OCI-LY7 (cell line): ENCODE measurements around the gene DGAT2.

Experiments
- EZH2phosphoT487 ChIP-seq: fragments of 200-600 bp; sonication (generic); IDR thresholded peaks from 2 replicates; pipeline ENCODE4 v1.6.1; 2018; ENCODE audit warnings: low read depth, borderline replicate concordance, mild to moderate bottlenecking, mixed run types, antibody characterized with exemption, low read length, moderate library complexity, mixed read lengths
- TF ChIP-seq, protein P1 (sequence below): fragments of 200-600 bp; sonication (generic); conservative IDR thresholded peaks from 2 replicates; pipeline ENCODE4 v1.5.1; 2014; ENCODE audit warnings: mild to moderate bottlenecking, antibody characterized with exemption, low read length, moderate library complexity, mixed read lengths

DNA sequence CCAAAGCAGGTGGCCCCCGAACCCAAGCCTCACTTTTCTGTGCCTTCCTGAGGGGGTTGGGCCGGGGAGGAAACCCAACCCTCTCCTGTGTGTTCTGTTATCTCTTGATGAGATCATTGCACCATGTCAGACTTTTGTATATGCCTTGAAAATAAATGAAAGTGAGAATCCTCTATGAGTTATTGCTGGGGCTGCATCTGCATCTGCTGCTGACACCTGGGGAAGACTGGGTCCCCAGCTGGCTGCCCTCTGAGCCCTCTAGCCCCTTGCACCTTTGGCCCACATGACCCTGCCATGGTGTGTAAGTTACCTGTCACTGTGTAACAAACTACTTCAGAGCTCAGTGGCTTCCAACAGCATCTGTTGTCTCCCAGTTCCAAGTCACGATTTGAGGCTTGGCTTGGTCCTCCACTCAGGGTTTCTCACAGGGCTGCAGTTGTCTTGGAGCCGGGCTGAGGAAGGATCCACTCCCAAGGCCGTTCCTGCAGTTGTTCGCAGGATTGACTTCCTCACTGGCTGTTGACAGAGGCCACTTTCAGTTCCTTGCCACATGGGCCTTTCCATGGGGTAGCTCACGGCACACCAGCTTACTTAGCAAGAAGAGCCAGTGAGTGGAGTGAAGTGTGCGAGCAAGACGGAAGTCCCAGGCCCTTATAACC, 32.9 kb downstream of the DGAT2 start:
- TF ChIP-seq, protein P1, sequence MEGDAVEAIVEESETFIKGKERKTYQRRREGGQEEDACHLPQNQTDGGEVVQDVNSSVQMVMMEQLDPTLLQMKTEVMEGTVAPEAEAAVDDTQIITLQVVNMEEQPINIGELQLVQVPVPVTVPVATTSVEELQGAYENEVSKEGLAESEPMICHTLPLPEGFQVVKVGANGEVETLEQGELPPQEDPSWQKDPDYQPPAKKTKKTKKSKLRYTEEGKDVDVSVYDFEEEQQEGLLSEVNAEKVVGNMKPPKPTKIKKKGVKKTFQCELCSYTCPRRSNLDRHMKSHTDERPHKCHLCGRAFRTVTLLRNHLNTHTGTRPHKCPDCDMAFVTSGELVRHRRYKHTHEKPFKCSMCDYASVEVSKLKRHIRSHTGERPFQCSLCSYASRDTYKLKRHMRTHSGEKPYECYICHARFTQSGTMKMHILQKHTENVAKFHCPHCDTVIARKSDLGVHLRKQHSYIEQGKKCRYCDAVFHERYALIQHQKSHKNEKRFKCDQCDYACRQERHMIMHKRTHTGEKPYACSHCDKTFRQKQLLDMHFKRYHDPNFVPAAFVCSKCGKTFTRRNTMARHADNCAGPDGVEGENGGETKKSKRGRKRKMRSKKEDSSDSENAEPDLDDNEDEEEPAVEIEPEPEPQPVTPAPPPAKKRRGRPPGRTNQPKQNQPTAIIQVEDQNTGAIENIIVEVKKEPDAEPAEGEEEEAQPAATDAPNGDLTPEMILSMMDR, result no peak
- no peak for TF ChIP-seq EZH2phosphoT487
